Measurements from ENCODE around the gene ZNF888. TPM values are rescaled to one million over a fixed set of nuclear protein-coding genes. Genes with fewer than 3 reads are reported as not detected.
"Not testable (repeated sequence)": the region's sequence is repeated elsewhere in the genome, so short reads cannot be mapped to it uniquely, and the experiment has no call there.

ZNF888 gene
- total RNA-seq, 1 experiment from 2014 or later, result 1.9 TPM

GRCh38 chr19:52897138-52897935 lies 25.9 kb downstream of the ZNF888 start, which contains the start of gene ZNF320:
TSS of gene ZNF320 (minus strand) at chr19:52897635. CDS start at chr19:52890255, 7,380 bp downstream.
- in situ Hi-C loops (cut with HindIII; ENCODE audit: low pct_unique_long_range_greater_than_20kb, low sequenced_read_pairs), result no loop called here
- DNase-seq (ENCODE audit: low read depth, low spot score), result peak; percentile 79

GRCh38 chr19:52896431-52897137 lies 26.6 kb downstream of the ZNF888 start:
- in situ Hi-C loops (cut with HindIII; ENCODE audit: low pct_unique_long_range_greater_than_20kb, low sequenced_read_pairs), result no loop called here
- DNase-seq (ENCODE audit: low read depth, low spot score), result no peak

GRCh38 chr19:52891336-52891735 lies 31.9 kb downstream of the ZNF888 start:
- in situ Hi-C loops (cut with HindIII; ENCODE audit: low pct_unique_long_range_greater_than_20kb, low sequenced_read_pairs), result no loop called here
- DNase-seq (ENCODE audit: low read depth, low spot score), result no peak

DNA sequence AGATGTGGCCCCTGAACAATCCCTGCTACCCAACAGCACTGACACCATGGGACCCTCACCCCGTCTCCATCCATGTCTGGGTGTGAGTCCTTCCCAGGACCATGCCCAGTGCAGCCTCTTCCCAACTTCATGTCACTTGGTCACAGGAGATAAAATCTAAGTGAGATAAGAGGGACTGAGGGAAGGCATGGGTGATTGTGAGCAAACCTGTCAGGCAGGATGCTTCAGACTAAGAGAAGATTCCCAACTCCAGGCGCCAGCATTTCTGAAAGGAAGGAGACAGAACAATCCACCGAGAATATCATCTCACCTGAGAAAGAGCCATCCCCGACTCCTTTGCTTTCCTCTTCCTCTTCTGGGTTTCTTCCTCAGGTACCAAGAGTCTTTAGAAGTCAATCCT lies 33.3 kb downstream of the ZNF888 start:
- DNase-seq (ENCODE audit: low read depth, low spot score), result no peak
- in situ Hi-C loops (cut with HindIII; ENCODE audit: low pct_unique_long_range_greater_than_20kb, low sequenced_read_pairs), result no loop called here

DNA sequence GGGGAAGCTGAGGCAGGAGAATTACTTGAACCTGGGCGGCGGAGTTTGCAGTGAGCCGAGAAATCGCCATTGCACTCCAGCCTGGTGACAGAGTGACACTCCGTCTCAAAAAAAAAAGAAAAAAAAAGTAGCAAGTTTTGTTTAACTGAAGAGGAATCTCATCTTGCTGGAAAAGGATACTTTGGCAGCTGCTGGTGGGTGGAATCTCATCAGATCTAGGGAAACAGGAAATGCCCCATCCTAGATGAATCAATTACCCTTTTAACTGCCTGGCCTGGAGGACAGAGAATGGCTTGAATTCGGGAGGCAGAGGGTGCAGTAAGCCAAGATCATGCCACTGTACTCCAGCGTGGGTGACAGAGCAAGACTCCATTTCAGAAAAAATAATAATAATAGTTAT lies 34.2 kb downstream of the ZNF888 start:
- DNase-seq (ENCODE audit: low read depth, low spot score), result no peak
- in situ Hi-C loops (cut with HindIII; ENCODE audit: low pct_unique_long_range_greater_than_20kb, low sequenced_read_pairs), result no loop called here

- in situ Hi-C loops (cut with HindIII; ENCODE audit: low pct_unique_long_range_greater_than_20kb, low sequenced_read_pairs), result no loop called here
- DNase-seq (ENCODE audit: low read depth, low spot score), result no peak
Observed at GRCh38 chr19:52880895-52881389, 42.3 kb downstream of the ZNF888 start.

GRCh38 chr19:52872996-52873395 lies 50.2 kb downstream of the ZNF888 start:
- DNase-seq (ENCODE audit: low read depth, low spot score); in situ Hi-C loops (cut with HindIII; ENCODE audit: low pct_unique_long_range_greater_than_20kb, low sequenced_read_pairs): not testable (repeated sequence)

DNA sequence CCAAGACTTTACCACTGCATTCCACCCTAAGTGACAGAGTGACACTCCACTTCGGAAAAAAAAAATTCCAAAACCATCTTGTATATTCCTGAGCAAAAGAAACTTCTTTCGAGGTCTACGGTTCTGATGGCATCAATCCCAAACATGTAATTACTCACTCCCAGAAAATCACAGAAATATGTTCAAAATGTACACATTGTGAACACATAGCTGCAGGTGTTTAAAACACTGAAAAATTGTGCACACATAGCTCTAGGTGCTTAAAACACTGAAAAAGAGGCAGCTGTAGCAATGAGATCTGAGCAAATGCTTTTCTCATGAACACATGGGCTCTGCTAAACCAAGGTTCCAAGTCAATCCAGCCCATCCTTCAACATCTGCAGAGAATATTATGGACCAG lies 51.8 kb downstream of the ZNF888 start:
- in situ Hi-C loops (cut with HindIII; ENCODE audit: low pct_unique_long_range_greater_than_20kb, low sequenced_read_pairs), result no loop called here
- DNase-seq (ENCODE audit: low read depth, low spot score), result no peak

GRCh38 chr19:52868031-52868430 lies 55.2 kb downstream of the ZNF888 start:
- DNase-seq (ENCODE audit: low read depth, low spot score); in situ Hi-C loops (cut with HindIII; ENCODE audit: low pct_unique_long_range_greater_than_20kb, low sequenced_read_pairs): not testable (repeated sequence)

- peak; percentile 53 for DNase-seq (ENCODE audit: low read depth, low spot score)
- in situ Hi-C loops (cut with HindIII; ENCODE audit: low pct_unique_long_range_greater_than_20kb, low sequenced_read_pairs), result not testable (repeated sequence)
Observed at GRCh38 chr19:52857378-52858191, 65.6 kb downstream of the ZNF888 start, which contains the start of gene ZNF468. TSS of gene ZNF468 (minus strand) at chr19:52857619. CDS start at chr19:52854272, 3,347 bp downstream.

DNA sequence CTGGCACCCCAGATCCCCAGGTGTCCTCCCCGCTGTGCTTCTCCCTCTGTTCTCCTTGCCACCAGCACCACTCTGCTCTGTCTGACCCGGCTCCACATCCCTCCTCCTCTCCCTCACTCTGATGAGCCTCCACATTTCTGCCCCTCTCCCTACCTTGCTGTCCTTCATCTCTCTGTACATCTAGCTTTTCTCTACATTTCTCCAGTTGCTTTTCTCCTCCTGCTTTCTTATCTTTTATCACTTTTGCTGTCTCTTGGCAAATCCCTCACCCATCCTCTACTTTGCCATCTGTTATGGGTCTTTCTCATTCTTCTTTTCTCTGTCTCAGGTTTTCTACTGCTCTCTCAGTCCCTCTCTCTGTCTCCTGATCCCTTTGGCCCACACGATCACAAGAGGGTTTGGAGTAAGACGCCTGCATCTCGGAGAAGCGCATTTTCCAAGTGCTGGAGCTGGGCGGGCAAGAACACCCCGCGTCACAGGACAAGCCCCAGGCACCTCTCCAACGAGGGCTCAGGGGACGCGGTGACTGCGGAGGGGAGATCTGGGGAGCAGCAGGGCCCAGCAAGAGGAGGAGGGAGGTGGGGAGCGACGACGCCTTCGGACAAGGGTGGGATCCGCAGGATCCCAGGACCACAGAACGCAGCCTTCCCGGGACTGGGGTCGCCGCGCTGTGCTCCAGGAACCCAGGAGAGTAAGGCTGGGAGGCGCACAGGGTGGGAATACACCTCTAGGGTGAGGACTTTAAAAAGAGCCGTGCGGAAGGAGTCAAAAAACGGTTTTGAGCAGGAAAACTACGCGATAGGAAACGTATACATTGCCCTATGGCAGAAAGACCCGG lies 66.5 kb downstream of the ZNF888 start:
- DNase-seq (ENCODE audit: low read depth, low spot score); in situ Hi-C loops (cut with HindIII; ENCODE audit: low pct_unique_long_range_greater_than_20kb, low sequenced_read_pairs): not testable (repeated sequence)

Small RNA genes lying within 50 kb of the gene (small RNA-seq; reads per million reads assigned to genes)
- gene ZNF320, result 0 to 0.04 reads per million in 2 experiments

Other genes starting within 250 kb of the ZNF888 start
- 4.5 and 4.9 TPM in 2 replicates for gene ZNF611, start 188.4 kb downstream of the ZNF888 start, total RNA-seq (2014; rRNA removed; shearing (Covaris generic))
- 3.0 and 4.0 TPM in 2 replicates for gene ZNF600, start 136.6 kb downstream of the ZNF888 start, total RNA-seq (2014; rRNA removed; shearing (Covaris generic))
- gene ZNF28, start 101.8 kb downstream of the ZNF888 start, total RNA-seq (2014; rRNA removed; shearing (Covaris generic)), result 15.3 and 23.0 TPM in 2 replicates
- gene ZNF468, start 65.8 kb downstream of the ZNF888 start, total RNA-seq (2014; rRNA removed; shearing (Covaris generic)), result 19.1 and 22.7 TPM in 2 replicates
- 4.9 and 9.9 TPM in 2 replicates for gene ZNF320, start 25.8 kb downstream of the ZNF888 start, total RNA-seq (2014; rRNA removed; shearing (Covaris generic))
- gene ZNF816, start 39.5 kb upstream of the ZNF888 start, total RNA-seq (2014; rRNA removed; shearing (Covaris generic)), result 9.0 and 9.1 TPM in 2 replicates
- not detected in 2 replicates for gene ERVV-1, start 90.5 kb upstream of the ZNF888 start, total RNA-seq (2014; rRNA removed; shearing (Covaris generic))
- 0.08 and 0.18 TPM in 2 replicates for gene ERVV-2, start 121.3 kb upstream of the ZNF888 start, total RNA-seq (2014; rRNA removed; shearing (Covaris generic))
- gene ZNF160, start 180.0 kb upstream of the ZNF888 start, total RNA-seq (2014; rRNA removed; shearing (Covaris generic)), result 19.4 and 23.4 TPM in 2 replicates
- gene ZNF415, start 209.5 kb upstream of the ZNF888 start, total RNA-seq (2014; rRNA removed; shearing (Covaris generic)), result 0.21 TPM in 1 of 2 replicates, not detected in the other
- gene ZNF347, start 235.6 kb upstream of the ZNF888 start, total RNA-seq (2014; rRNA removed; shearing (Covaris generic)), result 5.9 and 6.7 TPM in 2 replicates

Measured in SK-MEL-5 (cell line).